NCI-H2081 treated with DMSO at 0.1 percent for 48 hours (cell line): ENCODE measurements around the gene HOXD9.

Source experiments
- DNase-seq: peaks from one replicate; lab custom pipeline; 2025; lab: John Stamatoyannopoulos, UW

The HOXD9 gene

DNA sequence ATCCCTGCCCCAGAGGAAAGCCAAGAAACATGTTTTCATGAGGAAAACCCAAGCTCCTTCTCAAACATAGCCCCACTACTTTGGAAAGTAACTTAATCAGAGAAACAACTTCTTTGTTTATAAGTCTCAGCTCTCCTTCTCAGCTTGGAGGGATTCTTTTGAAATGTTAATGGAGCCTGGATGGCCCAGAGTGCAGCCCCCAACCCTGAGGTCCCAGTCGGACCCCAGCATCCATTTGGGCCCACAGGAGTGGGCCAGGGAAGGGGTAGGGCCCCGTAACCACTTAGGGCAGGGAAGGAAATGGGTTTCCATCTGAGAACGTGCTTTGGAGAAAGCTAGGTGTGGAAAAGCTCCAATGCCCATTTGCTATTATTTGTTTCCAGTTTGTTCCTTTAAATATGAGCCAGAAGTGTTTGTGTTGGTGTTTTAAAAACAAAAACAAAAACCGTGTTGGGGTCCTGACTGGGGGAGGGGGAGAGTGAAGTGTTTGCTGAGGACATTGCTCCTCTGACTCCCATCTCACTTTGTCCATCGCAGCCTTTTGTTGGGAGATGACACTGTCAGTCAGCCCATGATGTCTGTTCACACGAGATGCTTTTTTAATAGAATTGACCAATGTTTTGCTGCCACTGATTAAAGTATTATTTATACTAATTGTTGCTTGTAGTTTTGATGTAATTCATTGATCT lies 33.0 kb downstream of the HOXD9 start:
- DNase-seq: no peak

GRCh38 chr2:176156301-176156806 lies 33.8 kb downstream of the HOXD9 start:
- no peak for DNase-seq

GRCh38 chr2:176156807-176157498 lies 34.4 kb downstream of the HOXD9 start, which contains the start of gene HOXD3:
Gene HOXD3, plus strand, starts transcription at chr2:176157307. Its CDS starts 11,808 bp downstream, at chr2:176169115.
- no peak for DNase-seq

DNA sequence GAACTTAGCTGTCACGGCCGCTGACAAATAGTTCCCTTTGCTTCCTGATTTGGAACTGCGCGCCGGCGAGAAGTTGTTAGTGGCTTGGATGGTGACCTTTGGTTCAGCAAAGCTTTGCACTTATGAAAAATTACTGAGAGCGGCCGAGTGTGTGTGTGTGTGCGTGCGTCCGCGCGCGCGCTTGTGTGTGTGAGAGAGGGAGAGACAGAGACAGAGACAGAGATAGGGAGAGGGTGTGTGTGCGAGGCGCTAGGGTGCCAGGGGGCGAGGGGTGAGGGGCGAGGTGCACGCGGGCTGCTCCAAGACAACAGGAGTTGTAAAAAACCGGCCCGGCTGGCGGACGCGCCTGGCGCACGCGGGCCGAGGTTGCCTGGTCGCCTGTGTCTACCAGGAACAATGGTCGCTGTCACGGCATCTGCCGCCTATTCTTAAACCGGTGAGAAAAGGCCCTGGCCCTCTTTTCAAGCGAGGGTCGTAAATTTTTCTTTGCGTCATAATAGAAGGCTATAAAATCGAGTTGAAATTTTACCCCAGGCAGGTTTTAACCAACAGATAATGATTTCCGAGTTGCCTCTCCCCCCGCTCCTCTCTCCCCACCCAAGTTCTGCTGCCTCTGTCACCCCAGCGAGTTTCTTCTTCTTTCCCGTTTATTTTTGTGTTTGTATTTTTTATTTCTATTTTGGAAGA lies 35.1 kb downstream of the HOXD9 start:
- DNase-seq: peak; percentile 63

- DNase-seq: no peak
These were observed 35.7 kb downstream of the HOXD9 start for GRCh38 chr2:176158186-176158591.

DNA sequence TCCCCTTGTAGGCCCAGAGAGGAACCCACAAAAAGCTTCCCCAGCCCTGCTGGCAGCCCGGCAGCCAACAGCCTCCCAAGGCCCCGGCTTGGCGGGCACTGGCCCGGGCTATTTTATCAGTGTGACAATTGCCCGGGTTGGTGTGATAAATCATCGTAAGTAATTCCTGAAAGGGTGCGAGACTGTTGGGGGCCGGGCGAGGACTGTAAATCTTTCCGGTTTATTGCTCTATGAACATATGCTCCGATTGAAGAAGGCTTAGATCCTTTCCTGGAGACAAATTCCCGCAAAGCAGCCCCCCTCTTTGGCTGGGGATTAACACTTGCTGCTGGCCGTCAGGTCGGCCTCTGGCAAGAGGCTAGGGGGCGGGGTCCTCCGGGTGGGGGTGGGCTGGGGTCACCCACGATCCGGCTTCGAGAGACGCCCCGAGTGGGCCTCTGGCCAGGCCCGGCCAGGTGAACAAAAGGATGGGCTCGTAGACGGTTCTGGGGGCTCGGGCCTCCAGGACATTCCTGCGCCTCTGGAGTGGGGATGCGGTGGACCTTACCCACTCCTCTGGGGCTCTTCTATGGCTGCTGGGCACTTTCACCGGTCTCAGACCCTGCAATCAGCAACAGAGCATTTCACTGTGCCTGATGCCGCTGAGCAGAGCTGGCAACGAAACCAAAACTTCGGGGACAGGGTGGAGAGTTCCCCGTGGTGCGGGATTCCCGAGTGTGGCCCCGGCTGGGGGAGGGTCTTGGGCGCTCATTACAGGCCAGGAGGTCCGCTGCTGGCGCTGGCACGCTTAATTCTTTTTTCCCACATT lies 36.5 kb downstream of the HOXD9 start:
- DNase-seq: no peak

GRCh38 chr2:176159663-176160250 lies 37.2 kb downstream of the HOXD9 start:
- no peak for DNase-seq

DNA sequence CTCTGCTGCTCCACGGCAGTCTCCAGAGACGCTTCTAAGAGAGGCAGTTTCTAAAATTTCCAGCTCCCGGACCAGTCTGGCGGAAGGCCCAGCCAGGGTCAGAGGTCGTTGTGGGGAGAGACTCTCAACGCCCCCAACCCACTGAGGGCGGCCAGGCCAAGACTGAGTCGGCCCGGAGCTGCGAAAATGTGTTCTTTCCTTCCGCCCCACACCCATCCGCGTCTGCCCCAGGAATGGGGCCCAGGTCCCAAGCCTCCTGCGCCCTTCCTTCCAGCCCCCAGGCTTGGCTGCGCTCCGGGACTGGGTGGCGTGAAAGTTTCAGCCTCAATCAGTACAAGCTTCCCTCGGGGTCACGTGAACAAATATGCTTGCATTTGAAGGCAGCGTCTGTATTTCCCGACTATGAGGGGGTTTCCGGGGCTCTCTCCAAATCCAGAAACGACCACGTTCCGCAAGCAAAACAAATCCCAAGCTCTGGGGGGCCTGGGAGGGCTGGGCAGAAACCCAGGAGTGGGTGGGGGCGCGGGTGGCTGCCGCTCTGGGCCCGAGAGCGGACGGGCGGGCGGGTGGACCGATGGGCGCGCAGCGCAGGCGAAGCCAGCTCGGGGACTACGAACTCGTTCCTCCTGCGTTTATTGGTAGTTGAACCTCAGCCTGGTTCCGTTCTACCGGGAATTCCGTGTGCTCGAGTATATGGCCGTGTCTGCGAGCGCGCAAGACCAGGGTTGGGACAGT lies 37.9 kb downstream of the HOXD9 start:
- no peak for DNase-seq

- no peak for DNase-seq
These were observed 38.7 kb downstream of the HOXD9 start for GRCh38 chr2:176160986-176161824.

DNA sequence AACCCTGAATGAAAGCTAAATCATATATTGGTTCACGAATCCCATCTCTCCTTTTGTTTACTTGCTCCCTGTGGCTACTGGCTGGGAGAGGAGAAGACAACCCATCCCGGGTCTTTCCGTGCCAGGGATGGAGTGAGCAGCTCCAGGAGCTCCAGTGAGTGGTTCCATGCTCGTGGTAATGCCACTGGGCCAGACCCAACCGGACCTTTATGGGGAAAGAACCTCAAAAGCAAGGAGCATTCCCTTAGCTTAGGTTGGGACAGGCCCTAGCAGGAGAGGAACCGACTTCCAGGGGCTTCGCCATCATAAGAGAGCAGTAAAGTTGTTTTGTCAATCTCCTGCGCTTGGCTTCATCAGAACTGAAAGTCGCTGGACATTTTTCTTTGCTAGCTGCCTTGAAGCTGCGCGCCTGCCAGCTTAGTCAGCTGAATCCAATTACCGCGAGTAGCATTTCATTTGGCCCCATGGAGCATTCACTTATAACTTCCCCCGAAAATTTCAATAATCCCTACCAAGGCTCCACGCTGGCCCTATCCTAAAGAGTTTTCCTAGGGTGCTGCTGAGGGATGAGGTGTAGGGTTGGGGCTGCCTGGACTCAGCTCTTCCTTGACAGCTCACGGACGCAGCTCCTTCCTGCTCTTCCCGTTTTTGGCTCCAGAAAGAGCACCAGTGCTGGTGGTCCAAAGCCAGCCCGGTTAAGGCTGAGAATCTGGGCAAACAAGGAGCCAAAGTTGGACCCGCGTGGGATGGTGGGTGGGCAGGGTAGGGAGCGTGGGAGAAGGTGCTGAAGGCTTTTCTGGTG lies 39.5 kb downstream of the HOXD9 start:
- no peak for DNase-seq

DNA sequence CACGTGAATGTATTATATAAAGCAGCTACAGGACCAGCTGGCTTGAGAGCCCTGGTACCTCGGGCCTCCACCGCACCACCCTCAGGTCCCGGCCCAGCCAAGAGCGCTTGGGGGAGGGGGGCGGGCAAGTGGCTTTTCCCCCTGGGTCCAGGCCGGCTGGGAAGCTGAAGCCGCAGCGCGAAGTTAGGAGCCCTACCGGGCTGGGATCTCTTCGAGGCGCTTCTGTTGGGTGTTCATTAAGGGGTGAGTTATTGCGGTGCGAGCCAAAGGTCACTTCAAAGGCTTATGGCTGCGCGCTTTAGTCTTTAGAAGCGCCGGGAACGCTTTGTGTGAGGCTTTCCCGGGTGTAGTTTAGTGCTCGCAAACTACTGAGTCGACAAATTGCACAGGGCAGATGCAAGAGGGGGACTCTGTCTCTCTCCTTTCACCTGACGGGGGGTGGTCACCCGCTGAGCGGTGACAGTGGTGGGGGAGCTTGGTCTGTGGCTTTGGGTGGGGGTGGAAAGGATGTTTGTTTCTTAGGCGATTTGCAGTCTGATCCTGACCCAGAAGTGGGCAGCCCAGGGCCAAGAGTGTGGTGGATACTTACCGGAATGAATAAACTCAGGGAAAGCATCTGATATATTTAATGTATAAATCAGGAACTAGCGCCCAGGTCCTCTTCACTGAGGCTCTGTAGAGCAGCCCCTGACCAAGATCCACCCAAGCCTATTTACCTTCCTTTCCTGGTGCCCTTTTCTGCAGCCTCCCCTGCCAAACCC lies 40.6 kb downstream of the HOXD9 start:
- DNase-seq: no peak

DNA sequence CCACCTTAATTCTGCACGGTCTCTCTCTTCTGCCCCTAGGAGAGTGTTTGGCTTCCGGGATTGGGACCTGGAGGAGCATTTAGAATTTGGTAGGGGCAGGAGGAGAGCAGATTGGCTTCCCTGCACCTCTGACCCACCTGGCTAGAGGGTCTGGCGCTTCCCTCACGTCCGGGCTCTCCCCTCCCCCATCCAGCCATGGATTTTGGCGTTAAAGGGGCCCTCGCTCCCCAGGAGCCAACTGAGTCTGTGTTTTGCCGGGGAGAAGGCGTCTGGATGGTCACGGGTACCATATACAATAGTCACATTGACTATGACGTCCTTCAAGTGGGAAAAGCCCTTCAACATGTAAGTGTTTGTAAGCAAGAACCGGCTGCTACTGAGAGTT lies 41.1 kb downstream of the HOXD9 start:
- DNase-seq: no peak

DNA sequence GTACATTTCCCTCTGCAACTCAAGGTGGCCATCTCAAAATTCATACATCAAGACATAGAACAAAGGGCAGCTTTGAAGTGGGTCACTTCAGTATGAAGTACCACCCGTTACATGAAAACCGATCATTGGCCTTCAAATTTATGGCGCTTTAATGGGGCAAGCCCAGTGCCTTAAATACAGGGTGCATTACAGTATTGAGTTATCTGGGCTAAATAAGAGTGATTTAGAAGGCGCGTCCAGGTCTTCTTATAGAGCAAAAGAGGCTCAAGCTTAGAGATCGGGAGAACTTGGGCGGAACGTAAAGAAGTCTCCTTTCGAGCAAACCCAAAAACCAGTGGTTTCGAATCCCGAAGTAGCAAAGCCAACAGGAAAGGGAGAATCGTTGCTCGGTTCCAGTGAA lies 41.7 kb downstream of the HOXD9 start:
- DNase-seq: no peak

- no peak for DNase-seq
These were observed 42.3 kb downstream of the HOXD9 start for GRCh38 chr2:176164611-176165369.

- DNase-seq: no peak
These were observed 43.0 kb downstream of the HOXD9 start for GRCh38 chr2:176165370-176166050.

DNA sequence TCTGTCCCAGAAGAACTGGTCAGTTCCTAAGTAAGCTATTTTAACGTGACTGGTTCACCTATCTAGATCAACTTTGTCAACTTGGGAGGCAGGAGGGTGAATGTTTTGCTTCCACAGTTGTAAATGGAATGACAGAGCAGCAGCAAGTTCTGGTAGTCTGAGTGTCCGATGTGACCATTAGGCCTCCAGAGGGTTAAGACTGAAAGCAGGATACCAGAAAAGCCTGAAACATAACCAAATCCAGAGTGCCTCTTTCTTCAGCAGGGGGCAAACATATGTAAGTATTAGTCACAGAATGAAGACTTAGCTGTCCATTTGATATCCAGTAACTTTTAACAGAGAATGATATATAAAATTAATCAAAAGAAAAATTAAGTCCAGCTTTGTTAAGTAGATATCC lies 43.8 kb downstream of the HOXD9 start:
- no peak for DNase-seq

DNA sequence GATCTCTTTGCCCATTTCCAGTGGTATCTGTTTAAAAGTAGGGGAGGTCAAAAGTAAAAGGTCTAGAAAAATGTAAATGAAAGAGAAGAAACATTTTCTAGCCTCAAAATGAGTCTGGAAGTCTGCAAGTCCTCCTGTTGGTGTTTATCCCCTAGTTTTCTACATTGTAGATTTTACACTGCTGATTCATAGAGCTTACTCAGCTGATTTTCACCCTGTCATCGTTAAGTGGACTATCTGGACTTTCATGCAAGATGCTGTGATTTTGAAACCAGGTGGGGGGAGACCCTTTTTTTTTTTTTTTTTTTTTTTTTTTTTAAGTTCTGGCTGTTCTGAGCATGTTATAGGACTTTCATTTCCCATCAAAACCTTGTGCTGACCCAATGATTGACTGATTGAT lies 44.9 kb downstream of the HOXD9 start:
- no peak for DNase-seq
